Right renal pelvis (tissue), 4 donors: ENCODE measurements around the gene SPTLC3. TPM values are rescaled to one million over a fixed set of nuclear protein-coding genes. Genes with fewer than 3 reads are reported as not detected.

Experiments
- DNase-seq, 4 donors: peaks; one replicate each; pipeline ENCODE4 v3.0.0-alpha.2; 2013; ENCODE audit warnings: low read depth in 4 of 4, low spot score in 3 of 4, missing footprints in 1 of 4
- polyA plus RNA-seq, 4 donors: library from polyadenylated mRNA; unstranded; fragments of 120-200 nt; gene quantifications; one replicate each; pipeline ENCODE4 v1.2.1, GENCODE V29; 2013; ENCODE audit not compliant: insufficient read length in 4 of 4

The SPTLC3 gene
- polyA plus RNA-seq, 4 donors: 16.4 to 25.4 (median 21.0) TPM

DNA sequence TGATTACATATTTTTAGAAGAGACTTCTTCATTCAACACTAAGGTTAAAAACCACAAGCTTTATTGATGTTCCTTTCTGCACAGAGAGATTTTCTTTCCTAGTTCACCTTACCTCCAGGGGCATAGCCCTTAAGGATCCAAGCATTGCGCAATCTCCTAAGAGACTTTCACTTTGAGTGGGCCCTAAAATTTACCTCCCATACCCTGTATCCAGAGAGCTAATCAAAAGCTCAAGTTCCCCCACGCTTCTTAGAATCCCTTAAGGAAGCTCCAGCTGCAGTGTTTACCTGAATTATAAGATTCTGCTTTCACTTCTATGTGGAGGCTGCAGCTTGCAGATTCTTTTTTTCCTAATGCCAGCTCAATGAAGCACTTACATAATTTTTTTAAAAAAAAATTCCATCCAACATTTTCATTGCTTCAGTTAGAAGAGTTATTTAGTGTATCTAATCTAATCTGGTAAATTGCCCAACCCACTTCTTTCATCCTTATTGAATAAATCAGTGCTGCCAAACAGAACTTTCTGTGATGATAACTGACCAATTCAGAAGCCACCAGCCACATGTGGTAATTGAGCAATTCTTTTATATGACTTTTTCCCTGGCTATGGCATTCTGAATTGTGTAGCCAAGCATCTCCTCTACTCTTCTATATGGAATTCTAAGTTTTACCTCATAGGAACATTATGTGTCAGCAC, 24.6 kb upstream of the SPTLC3 start:
- no peak for DNase-seq

DNA sequence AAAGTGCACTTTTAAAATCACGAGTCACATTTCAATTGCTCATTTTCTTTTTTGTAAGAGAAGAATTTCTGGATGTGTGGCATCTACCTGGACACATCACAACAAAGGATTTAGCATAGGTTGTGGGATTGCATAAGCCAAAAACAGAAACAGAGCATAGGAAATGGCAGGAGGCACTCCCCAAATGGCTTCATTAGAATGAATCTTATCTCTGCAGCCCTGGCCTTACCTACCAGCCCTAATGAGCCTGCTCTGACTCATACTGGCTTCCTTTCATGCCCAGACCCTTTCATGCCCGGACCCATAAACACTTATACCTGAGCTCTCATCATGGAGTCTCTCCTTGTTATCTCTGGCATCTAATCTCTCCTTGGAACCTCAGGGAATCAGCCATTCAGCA, 23.9 kb upstream of the SPTLC3 start:
- DNase-seq: no peak

DNA sequence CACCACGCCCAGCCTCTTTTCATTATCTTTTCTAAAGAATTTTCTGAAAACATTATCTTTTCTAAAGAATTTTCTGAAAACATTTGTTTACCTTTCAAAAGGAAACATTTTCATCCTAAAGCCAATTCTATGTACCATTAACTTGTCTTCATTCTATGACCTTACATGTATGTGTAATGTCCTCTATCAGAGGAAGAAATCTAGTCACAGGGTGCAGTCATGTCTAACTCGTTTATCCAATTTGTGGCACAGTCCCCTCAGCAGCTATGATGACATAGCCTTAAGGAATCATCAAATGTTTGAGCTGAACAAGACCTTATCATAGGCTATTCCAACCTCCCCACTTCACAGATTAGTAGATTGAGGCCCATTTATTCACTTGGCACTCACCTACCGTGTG, 21.5 kb upstream of the SPTLC3 start:
- no peak for DNase-seq

DNA sequence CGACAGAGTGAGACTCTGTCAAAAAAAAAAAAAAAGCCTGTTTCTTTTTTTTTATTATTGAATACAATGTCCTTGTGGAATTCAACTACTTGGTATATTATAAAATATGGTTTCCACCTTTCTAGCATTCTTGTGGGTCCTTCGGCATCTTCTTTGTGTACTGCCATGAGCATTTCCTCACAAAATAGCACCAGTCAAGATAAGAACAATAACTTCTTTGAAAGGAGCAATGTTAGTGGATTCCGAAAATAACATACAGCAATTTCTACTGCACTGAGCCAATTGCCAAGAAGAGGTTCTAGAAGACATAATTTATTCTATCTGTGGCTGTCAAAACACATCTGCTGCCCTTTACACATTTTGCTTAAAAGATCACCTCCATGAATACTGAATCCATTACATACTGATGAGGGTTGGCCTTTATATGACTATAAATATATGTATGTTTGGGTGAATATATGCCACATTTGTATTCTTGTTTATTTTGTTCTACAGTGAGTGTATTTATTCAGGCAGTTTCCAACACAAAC, 19.1 kb upstream of the SPTLC3 start:
- DNase-seq: no peak

DNA sequence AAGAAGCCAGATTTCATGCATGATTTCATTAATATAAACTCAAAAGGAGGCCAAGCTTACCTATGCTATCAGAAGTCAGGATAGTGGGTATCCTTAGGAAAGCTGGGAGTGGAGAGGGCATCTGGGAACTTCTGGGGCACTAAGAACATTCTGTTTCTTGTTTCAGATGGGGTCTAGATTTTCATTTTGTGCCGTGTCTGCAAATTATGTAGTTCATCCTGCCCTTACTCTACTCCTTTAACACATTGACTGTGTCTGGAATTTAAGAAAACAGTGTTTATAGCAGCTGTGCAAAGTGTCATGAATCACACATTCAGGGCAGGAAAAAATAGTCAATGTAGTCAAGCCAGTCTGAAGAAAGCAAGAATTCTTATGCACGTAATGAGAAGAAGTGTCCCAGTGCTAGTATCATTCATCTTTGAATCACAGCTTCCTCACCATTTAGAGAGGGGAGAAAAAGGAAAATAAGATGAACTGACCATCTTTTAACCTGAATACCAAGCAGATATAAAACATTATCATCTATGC, 11.6 kb upstream of the SPTLC3 start:
- DNase-seq: no peak

DNA sequence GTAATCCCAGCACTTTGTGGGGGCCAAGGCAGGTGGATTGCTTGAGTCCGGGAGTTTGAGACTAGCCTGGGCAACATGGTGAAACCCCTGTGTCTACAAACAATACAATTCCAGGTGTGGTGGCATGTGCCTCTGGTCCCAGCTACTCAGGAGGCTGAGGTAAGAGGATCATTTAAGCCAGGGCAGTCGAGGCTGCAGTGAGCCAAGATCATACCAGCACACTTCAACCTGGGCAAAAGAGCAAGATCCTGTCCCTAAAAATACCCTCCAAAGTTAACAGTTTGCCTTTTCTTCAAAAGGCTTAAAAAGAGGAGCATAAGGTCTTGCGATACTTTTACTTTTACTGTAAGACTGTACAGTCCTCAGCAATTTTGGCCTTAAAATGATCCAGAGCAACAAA, 10.7 kb upstream of the SPTLC3 start:
- no peak for DNase-seq

DNA sequence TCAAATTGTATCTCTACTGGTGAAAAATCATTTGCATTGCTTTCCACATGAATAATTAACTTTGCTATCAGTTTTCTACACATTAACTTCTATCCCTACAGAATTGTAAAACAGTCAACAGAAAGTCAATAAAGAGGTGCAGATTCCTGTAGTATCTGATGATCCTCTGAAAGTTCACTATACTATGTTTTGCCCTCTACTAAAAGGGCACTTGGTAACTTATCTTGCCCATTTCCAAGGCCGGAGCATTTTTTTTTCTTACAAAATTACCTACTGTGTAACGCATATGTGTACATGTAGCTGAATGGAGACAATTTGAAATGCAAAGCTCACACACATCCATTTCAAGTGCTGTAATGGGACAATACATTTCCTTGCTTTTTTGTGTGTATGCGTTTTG, 9.6 kb upstream of the SPTLC3 start:
- DNase-seq: no peak

DNA sequence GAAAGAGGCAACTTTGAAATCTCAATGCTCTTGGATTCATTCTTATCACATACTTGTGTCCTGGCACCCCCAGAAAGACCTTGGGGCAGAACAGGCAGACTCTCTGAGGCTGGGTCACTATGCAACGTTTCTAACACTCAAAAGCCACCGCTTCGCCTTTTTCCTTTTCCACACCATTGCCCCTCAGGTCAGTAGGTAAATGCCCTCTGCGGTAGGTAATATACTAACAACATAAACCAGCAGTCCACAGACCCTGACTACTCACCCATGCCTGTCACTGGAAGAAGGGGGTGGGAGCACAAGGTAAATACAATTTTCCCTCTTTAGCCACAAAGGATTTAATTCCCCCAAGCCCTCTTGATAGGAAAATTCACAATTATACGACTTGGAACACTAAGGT, 6.5 kb upstream of the SPTLC3 start:
- peak in 2 of 4 donors; percentile 13 to 24 for DNase-seq

DNA sequence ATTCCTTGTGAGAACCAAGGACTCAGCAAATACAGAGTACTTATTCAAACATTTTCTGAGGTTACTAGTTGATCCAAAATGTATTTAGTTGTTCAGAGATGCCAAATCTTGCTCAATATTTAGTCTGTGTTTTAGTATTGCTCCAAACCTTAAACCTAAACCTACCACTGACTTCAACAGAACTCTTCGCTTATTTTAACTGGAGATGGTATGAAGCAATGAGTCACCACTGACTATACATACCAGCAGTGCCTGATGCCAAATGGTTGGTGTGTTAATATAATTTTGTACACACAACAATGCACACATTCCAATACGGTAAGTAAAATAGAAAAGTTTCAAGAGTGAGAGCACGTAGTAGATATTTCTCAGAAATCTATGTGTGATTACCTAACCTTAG, 1.9 kb upstream of the SPTLC3 start:
- no peak for DNase-seq

DNA sequence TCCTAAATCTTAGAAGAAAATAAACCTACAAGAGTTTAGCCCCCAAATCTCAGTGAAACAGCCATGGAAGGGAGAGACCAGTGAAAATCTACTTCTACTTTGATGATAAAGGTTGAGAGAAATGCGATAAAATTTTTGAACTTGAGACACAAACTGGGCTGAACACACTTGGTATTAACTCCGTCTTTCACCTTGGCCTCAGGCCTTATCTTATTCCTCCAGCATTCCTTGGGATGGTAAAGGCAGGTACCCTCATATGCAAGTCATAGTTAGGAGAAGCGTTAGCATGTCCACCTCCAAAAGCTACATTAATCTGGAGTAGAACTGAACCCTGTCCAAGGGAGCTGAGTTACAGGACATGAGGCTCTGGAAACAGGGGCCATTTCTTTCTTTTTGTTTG, 1.2 kb upstream of the SPTLC3 start:
- no peak for DNase-seq

DNA sequence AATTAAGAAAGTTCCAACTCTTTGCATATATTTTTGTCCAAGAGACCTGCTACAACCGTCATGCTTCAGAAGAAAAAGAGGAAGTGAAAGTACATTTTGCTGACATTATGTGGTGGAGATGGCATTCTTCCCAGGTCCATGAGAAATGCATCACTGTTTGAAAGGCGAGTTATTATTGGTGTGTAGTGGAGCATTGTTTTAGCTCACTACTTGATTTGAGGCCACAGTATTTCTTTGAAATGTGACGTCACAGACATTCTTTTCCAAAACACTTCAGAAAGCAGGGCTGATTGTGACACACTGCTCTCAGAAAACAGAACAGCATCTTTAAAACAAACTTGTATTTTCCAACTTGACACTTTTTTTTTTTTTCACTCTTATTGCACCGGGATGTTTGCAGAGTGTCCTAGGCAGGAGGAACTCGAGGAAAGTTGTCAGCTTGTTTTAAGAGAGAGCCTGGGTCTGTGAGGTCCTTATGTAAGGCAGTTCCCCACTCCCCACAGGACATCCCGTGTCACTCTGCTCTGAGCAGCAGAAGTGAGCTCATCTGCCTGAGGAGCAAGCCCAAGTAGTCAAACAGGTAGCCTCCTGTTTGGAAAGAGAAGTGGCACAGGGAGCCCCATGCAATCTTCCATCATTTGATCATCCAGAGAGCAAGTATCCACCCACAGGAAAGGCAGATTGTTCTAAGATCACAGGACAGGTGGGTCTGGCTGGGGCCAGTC, 1.1 kb downstream of the SPTLC3 start:
- DNase-seq: peak; percentile 35 to 49 (median 46)

DNA sequence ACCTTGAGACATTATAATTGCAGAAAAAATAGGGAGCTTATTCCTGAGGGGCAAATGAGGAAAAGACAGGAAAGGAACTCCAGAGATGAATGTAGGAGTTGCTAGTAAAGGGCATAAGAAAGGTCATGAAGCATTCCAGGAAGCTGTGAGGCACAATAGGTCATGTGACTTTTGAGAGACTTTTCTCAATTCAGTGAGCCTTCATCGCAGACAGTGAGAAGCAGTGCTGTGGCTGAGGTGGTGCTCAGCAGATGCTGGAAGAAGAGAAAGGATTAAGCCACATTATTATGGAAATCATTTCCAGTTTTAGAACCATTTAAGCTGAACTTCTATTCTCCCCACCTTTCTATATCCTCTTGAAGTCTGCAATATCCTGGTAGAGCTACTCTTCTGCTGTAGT, 4.1 kb downstream of the SPTLC3 start:
- no peak for DNase-seq

DNA sequence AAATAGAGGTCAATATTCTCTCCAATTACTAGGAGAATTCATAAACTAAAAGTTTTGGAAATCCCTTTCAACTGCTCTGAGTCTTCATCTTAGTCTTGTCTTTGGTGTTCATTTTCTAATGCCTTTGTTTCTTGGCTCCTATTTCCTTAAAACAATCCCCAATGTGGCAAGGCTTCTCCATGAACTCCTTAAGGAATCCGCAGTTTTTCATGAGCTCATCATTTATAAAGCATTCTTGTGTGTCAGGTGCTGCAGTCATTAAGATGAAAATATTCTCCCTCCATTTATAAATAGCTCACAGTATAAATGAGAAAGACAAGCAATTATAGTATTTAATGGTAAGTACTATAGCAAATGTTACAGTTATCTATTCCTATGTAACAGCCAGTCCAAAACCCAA, 4.6 kb downstream of the SPTLC3 start:
- no peak for DNase-seq

DNA sequence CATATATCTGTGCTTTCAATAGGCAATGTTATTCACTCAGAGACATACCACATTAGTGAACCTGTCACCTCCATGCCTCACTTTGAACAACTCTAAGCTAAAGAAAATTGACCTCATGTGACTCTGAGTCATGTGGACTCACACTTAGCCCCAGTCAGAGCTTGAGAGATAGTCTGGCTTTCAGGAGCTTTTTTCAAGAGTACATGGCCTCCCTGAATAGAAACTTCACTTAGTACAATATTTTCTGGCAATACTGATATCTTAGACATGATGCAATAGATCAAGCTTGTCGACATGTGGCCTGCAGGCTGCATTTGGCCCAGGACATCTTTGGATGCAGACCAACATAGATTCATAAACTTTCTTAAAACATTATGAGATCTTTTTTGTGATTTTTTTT, 8.5 kb downstream of the SPTLC3 start:
- DNase-seq: no peak

DNA sequence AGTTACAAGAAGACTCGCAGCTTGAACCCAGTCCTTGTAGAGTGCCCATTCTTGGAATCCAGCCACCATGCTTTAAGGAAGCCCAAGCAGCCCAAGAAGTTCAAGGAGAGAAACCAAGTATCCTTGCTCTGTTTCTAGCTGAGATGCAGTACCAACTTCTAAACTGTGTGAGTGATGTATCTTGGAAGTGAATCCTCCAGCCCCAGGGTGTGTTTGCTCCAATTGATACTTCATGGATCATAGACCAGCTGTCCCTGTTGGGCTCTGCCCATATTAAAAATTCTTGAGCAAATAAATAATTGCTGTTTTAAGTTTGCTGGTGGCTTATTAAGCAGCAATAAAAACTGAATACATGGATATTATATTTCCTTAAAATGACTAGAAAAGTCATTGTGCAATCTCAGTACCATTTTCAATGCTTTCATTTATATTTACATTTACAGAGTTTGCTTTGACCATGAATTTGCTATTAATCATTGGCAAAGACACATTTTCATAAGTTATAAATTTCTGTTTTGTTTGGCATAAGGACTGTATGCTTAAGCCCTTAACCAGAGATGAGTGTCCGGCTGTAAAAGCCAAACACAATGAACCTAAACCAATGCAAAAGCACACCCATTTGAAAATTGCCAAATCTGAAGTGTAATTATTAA, 9.2 kb downstream of the SPTLC3 start:
- no peak for DNase-seq

DNA sequence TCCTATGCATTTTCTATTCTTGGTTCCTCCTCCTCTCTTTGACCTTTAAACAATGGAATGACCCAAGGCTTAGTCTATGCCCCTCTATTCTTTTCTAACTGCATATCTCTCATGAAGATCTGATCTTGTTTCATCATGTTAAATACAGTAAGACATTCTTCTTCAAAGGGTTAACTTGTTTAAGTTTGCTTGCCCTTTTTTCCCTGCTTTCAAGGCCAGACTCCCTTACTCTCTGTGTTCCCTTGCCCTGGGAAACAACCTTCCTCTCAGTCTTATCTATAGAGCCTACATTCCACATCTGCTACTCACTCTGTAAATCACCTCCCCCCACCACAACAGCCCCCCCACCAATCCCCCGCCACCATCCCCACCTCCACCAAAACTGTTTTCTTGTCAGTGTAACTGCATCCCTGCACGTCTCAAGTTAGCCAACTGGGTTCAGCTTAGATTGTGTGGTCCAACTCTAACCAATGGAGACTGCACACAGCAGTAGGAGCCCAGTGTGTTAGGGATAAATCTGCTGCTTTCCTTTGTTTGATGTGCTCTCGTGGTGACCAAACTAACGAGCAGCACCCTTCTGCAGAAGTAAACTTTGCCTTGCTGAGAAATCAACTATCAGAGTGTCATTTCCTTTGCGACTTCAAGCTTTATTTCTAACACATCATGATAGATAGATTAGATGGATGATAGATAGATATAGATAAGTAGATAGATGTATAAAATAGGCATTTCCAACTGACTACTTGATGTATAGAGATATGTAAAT, 12.6 kb downstream of the SPTLC3 start:
- no peak for DNase-seq

DNA sequence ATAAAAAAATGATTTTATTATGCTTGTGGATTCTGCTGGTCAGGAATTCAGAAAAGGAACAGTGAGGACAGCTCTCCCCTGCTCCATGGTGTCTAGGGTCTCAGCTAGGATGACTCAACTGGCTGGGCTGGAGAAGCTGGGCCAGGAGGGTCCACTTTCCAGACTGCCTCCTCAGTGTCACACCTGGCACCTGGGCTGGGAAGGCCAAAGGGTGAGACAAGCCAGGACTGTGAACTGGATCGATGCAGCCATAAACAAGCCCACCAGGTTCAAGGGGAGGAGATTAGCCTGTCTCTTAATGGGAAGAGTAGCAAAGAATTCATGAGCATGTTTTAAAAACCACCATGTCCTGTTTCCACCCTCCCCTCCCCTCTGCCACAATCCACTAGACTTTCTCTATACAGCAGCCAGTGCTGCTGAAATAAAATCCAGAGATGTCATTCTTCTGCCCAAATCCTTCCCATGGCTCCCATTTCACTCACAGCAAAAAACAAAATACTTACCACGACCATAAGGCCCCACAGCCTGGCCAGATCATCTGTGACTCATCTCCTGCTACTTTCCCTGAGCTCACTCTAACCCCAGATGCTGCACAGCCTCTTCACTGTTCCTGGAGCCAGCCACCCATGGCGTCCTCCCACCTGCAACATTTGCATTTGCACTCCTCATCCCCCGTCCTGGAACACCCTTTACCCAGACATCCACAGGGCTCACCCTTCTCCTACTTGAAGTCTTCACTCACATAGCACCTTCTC, 13.8 kb downstream of the SPTLC3 start:
- DNase-seq: no peak

DNA sequence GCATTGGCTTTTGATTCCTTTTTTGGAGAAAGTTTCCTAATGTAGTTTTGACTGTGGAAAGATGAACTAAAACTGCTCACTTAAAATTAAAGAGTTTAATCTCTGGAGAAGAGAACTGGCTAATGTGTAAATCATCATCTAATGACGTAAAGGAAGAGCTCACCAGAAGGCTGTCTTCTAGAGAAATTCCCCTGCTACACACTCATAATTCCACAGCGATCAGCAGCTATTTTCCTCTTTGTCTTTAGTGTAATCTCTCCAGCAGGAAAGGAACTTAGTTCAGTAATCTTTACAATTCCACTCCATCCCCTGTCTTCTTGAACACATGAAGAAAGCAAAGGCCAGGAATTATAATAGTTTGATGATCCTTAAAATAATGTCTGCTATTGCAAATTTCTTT, 15.8 kb downstream of the SPTLC3 start:
- no peak for DNase-seq

DNA sequence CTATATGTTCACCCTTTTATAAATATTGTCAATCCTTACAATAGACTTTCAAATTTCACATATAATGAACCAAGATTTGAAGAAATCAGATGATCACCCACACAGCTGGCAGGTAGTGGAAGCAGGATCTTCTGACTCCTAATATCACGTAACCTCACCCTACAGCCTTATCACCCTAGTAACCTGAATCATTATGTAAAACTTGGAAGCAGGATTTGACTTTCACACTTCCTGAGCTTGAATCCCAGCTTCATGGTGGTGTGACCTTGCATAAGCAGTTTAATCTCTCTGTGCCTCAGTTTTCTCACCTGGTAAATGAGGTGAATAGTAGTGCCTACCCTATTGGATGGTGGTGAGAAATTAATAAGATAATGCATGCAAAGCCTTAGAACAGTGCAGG, 16.4 kb downstream of the SPTLC3 start:
- no peak for DNase-seq

DNA sequence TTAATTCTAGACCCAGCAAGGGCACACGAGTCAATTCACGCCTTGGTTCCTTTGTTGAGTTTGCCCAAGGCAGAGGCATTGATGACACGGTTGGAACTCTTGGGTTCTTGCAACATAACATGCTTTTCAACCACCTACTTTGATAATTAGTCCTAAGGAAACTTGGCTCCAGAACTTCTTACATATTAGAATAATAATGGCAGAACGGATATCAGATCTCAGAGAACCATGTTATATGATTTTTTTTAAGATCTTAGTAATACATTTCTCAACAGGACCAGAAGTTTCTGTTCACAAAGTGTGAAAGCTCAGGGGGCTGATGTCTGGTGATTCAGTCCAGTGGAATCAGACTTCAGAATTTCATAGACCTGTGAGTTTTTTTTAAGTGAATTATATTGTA, 19.2 kb downstream of the SPTLC3 start:
- no peak for DNase-seq
